K562 treated with DMSO at 1 percent for 12 hours (cell line): ENCODE measurements around the gene PARPBP. TPM values are rescaled to one million over a fixed set of nuclear protein-coding genes. Genes with fewer than 3 reads are reported as not detected.

ENCODE experiments used
- total RNA-seq: library from RNA; unstranded; fragments of 300-600 nt; gene quantifications from 2 replicates; pipeline ENCODE4 v1.2.3, GENCODE V29; 2022; ENCODE audit not compliant: insufficient read depth

The PARPBP gene, protein sequence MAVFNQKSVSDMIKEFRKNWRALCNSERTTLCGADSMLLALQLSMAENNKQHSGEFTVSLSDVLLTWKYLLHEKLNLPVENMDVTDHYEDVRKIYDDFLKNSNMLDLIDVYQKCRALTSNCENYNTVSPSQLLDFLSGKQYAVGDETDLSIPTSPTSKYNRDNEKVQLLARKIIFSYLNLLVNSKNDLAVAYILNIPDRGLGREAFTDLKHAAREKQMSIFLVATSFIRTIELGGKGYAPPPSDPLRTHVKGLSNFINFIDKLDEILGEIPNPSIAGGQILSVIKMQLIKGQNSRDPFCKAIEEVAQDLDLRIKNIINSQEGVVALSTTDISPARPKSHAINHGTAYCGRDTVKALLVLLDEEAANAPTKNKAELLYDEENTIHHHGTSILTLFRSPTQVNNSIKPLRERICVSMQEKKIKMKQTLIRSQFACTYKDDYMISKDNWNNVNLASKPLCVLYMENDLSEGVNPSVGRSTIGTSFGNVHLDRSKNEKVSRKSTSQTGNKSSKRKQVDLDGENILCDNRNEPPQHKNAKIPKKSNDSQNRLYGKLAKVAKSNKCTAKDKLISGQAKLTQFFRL
- 11.3 and 24.5 TPM in 2 replicates for total RNA-seq

DNA sequence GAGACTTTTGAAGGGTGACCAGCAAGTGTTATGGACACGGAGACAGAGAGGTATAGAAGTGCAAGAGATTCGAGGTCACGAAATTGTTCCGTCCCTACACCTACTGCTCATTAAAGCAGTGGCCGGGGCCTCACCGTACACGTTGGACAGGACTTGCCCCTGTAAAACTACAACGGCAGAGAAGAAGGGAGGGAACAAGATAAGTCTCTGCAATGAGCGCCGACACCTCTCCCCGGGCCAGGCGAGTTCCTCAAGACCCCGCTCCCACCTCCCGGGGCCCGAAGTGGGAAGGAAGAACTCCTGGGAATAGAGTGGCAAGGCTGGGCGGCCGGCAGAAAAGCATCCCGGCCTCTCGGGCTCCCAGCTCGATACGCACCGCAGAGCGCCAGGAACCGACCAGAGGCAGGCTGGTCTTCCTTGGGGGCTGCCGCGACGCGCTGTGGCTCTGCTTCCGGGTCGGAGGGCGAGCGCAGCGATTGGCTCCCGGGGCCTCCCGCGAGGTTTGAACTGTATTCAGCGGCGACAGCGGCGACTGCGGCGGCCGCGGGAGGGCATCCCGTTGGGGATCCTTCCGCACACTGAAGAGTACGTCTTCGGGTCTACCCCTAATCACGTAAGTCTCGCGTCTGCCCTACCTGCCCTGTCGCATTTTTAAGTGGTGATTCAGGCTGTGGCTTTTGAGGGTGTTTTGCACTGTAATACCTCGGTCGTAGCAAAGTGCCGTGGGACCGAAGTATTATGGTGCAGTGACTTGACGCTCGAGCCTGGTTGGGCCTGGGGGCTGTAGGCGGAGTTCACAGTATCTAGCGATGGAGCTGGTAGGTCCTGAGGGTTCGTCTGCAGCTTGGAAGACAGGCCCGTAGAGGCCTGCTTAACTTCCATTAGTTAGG lies at the start of gene PARPBP, which contains the start of gene NUP37:
Gene PARPBP (plus strand): TSS at position 510 of the 890 bp plus-strand sequence. CDS start 3,706 bp downstream, outside the sequence.
Gene NUP37 (minus strand): TSS at position 441 of the 890 bp plus-strand sequence. CDS start 1,596 bp downstream, outside the sequence.

DNA sequence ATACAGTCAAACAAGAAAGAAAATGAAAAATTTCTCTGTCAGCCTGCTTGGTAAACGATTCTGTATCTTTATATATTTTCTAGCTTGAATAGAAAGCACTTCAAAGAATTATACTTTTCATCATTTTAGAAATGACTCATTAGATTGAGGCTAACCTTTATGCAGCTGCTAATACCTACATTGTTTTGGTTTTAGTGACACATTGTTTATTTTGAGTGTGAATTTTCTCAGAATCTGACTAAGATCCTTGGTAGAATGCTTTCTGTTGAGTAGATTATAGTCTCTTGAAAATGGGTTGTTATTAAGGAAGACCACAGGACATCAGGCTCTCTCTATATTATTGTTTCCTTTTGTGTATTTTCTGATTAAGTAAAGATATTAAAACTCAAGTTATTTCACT lies 77.8 kb downstream of the PARPBP start, which contains the start of gene PMCH:
Gene PMCH (minus strand): TSS at position 45 of the 400 bp plus-strand sequence. CDS start 63 bp downstream, outside the sequence.

Other genes with a start within 250 kb of the PARPBP start
- gene DRAM1, start 242.6 kb upstream of the PARPBP start, total RNA-seq, result 8.4 and 15.0 TPM in 2 replicates
- gene WASHC3, start 58.2 kb upstream of the PARPBP start, total RNA-seq, result 19.8 and 27.8 TPM in 2 replicates
- gene NUP37, start 69 bp upstream of the PARPBP start, total RNA-seq, result 55.7 and 81.1 TPM in 2 replicates
- not detected in 2 replicates for gene PMCH, start 77.7 kb downstream of the PARPBP start, total RNA-seq